Hindlimb muscle (tissue), 1 donor: ENCODE data around the gene DENND5A. TPM values are rescaled to one million over a fixed set of nuclear protein-coding genes. Genes with fewer than 3 reads are reported as not detected.
"Not testable (repeated sequence)": the region's sequence is repeated elsewhere in the genome, so short reads cannot be mapped to it uniquely, and the experiment has no call there.

Experiments used
- DNase-seq: peaks from one replicate; pipeline ENCODE4 v3.0.0-alpha.2; 2013
- polyA plus RNA-seq: library from polyadenylated mRNA; unstranded; fragments of 120-200 nt; gene quantifications from one replicate; pipeline ENCODE4 v1.2.1, GENCODE V29; 2013; ENCODE audit not compliant: insufficient read length

DENND5A gene
- polyA plus RNA-seq, 1 donor: 68.0 TPM

- DNase-seq: peak; percentile 83
These were observed 587 bp downstream of the DENND5A start for GRCh38 chr11:9264316-9265210.

GRCh38 chr11:9263840-9264315 lies 1.3 kb downstream of the DENND5A start:
- DNase-seq: peak; percentile 54

GRCh38 chr11:9260838-9261146 lies 4.4 kb downstream of the DENND5A start:
- not testable (repeated sequence) for DNase-seq

- DNase-seq: peak; percentile 27
These were observed 4.9 kb downstream of the DENND5A start for GRCh38 chr11:9259981-9260837.

GRCh38 chr11:9258279-9258678 lies 6.9 kb downstream of the DENND5A start:
- not testable (repeated sequence) for DNase-seq

- no peak for DNase-seq
These were observed 10.7 kb downstream of the DENND5A start for GRCh38 chr11:9254416-9254815.

GRCh38 chr11:9253086-9253485 lies 12.1 kb downstream of the DENND5A start:
- DNase-seq: no peak

- no peak for DNase-seq
These were observed 13.8 kb downstream of the DENND5A start for GRCh38 chr11:9251311-9251710.

GRCh38 chr11:9250139-9250582 lies 15.0 kb downstream of the DENND5A start:
- DNase-seq: no peak

- DNase-seq: no peak
These were observed 15.9 kb downstream of the DENND5A start for GRCh38 chr11:9249252-9249651.

- no peak for DNase-seq
These were observed 17.3 kb downstream of the DENND5A start for GRCh38 chr11:9247863-9248262.

- DNase-seq: not testable (repeated sequence)
These were observed 28.9 kb downstream of the DENND5A start for GRCh38 chr11:9236242-9236641.

- DNase-seq: no peak
These were observed 32.7 kb downstream of the DENND5A start for GRCh38 chr11:9232482-9232881.

GRCh38 chr11:9231848-9232177 lies 33.3 kb downstream of the DENND5A start:
- peak; percentile 48 for DNase-seq

- no peak for DNase-seq
These were observed 34.9 kb downstream of the DENND5A start for GRCh38 chr11:9230296-9230695.

- no peak for DNase-seq
These were observed 37.1 kb downstream of the DENND5A start for GRCh38 chr11:9228091-9228490.

GRCh38 chr11:9225748-9226298 lies 39.3 kb downstream of the DENND5A start:
- no peak for DNase-seq

GRCh38 chr11:9222654-9223053 lies 42.5 kb downstream of the DENND5A start:
- no peak for DNase-seq

GRCh38 chr11:9220853-9221252 lies 44.3 kb downstream of the DENND5A start:
- not testable (repeated sequence) for DNase-seq

GRCh38 chr11:9219572-9219971 lies 45.6 kb downstream of the DENND5A start:
- DNase-seq: peak; percentile 36

- peak; percentile 17 for DNase-seq
These were observed 46.0 kb downstream of the DENND5A start for GRCh38 chr11:9219115-9219514.

GRCh38 chr11:9214765-9215164 lies 50.4 kb downstream of the DENND5A start:
- DNase-seq: no peak

GRCh38 chr11:9211322-9211721 lies 53.8 kb downstream of the DENND5A start:
- no peak for DNase-seq
